Psoas muscle (tissue), 8 donors: ENCODE data around the gene DPP3. TPM values are rescaled to one million over a fixed set of nuclear protein-coding genes. Genes with fewer than 3 reads are reported as not detected.
A peak's percentile ranks its signal among the peaks of the same experiment; 100 is the strongest.

Experiments used
- ATAC-seq, 4 donors: fragments of 200-7000 bp; cut with Tn5 transposase; one replicate each; pipeline ENCODE4 v1.9.1; 2020; ENCODE audit warnings: moderate library complexity in 3 of 4, mild to moderate bottlenecking in 2 of 4
- DNase-seq, 2 donors: peaks; one replicate each; pipeline ENCODE4 v3.0.0-alpha.2; 2020
- H3K27ac ChIP-seq: fragments of 200-600 bp; one replicate; pipeline ENCODE4 v1.8.0; 2022
- H3K27me3 ChIP-seq, 3 donors: fragments of 200-600 bp in 1 of 3; one replicate each; pipeline versions ENCODE4 v1.6.1 to v1.8.0; 2013 to 2022; ENCODE audit warnings: low read length in 2 of 3, mild to moderate bottlenecking in 2 of 3, moderate library complexity in 1 of 3; ENCODE audit not compliant: insufficient read depth in 3 of 3
- H3K36me3 ChIP-seq, 2 donors: fragments of 200-600 bp in 1 of 2; one replicate each; pipeline versions ENCODE4 v1.6.1 to v1.8.0; 2013 to 2022; ENCODE audit warnings: low read depth in 1 of 2, mild to moderate bottlenecking in 1 of 2, moderate library complexity in 1 of 2; ENCODE audit not compliant: insufficient read depth in 1 of 2
- H3K4me1 ChIP-seq: fragments of 200-600 bp; one replicate; pipeline ENCODE4 v1.8.0; 2022
- H3K4me3 ChIP-seq: fragments of 200-600 bp; one replicate; pipeline ENCODE4 v1.8.0; 2022; ENCODE audit warnings: mild to moderate bottlenecking
- H3K9me3 ChIP-seq: fragments of 200-600 bp; one replicate; pipeline ENCODE4 v1.8.0; 2022
- WGBS, 3 donors: extraction: QIAGEN DNeasy Blood & Tissue Kit; methylation state at CpG; one replicate each; pipeline versions ENCODE4 v1.1.6 to v1.1.7; 2013; 5-methylcytosine and 5-hydroxymethylcytosine counted together
- intact Hi-C, 2 donors: fragments of 100-400 bp; cut with DNase I; formaldehyde crosslinking; loops; one replicate each; pipeline versions ENCODE4 v1.11.0 to v1.14.2; 2022
- polyA plus RNA-seq, 3 donors: library from polyadenylated mRNA; stranded (reverse); fragments of 200-250 nt; gene quantifications; one replicate each; pipeline ENCODE4 v1.2.3, GENCODE V29; 2013
- total RNA-seq, 4 donors: library from RNA; stranded (reverse); fragmentation: NEBNext Ultra II Directional in 2 of 4; extraction: Animal tissue kit (Norgen Biotek cat#: 25700) in 2 of 4; gene quantifications; one replicate each; pipeline versions ENCODE4 v1.2.1 to v1.2.4, GENCODE V29; 2021 to 2023
- TF ChIP-seq, protein P1 (sequence below): fragments of 200-600 bp; IDR thresholded peaks from one replicate; pipeline ENCODE4 v1.8.0; 2022; ENCODE audit warnings: antibody characterized with exemption
- donor health status: healthy with polysubstance abuse.
- donor health status: DM: no; HTN: no; CAD: no; lungs with moderate emphysema.
- donor health status: Bipolar disorder and iron deficiency.
- donor health status: healthy.
- donor health status: DM: yes; HTN: yes; CAD: no.
- donor health status: DM: no; HTN: no; CAD: no.
- donor health status: DM: no; HTN: no; CAD: no.
- donor health status: DM: yes; HTN: yes; CAD: no.

DPP3 gene
- total and polyA plus RNA-seq, 7 donors = 24.0 to 58.7 (median 33.3) TPM

DNA sequence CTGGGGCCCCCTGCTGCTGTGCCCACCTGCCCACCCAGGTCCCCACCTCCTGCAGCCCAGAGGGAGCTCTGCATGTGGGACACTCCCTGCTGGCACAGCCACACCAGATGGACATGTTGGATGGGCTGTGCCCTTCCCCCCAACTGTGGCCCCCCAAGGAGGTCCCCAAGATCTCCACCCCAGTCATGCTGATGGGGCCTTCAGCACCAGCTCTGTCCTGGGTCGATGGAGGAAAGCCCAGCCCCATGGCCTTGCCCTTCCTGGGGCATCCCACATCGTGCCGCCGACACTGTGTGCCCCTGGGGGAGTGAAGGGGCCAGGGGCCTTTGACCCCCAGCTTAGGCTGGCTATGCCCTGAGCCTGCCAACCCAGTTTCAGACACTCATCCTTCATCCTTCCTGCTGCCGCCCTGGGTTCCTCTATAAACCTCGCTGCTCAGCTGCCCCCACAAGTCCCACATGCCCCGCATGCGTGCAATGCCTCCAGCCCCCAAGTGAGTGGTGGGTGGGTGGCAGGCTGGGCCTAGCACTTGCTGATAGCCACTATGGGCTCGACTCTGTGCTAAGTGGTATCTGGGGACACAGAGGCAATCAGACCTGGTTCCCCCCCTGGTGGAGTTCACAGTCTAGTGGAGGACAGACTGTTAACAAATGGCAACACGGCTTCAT lies 3.9 kb upstream of the DPP3 start:
- no peak overlapping the region for H3K27ac ChIP-seq
- no peaks in the 10 kb centered on the region for H3K9me3 ChIP-seq
- whole genome bisulfite sequencing, 3 donors = 74 to 82% (median 79%) methylated on average over 10 of the region's 10 CpGs
- no peak for DNase-seq
- H3K4me3 ChIP-seq = no peak overlapping the region
- TF ChIP-seq, protein P1, sequence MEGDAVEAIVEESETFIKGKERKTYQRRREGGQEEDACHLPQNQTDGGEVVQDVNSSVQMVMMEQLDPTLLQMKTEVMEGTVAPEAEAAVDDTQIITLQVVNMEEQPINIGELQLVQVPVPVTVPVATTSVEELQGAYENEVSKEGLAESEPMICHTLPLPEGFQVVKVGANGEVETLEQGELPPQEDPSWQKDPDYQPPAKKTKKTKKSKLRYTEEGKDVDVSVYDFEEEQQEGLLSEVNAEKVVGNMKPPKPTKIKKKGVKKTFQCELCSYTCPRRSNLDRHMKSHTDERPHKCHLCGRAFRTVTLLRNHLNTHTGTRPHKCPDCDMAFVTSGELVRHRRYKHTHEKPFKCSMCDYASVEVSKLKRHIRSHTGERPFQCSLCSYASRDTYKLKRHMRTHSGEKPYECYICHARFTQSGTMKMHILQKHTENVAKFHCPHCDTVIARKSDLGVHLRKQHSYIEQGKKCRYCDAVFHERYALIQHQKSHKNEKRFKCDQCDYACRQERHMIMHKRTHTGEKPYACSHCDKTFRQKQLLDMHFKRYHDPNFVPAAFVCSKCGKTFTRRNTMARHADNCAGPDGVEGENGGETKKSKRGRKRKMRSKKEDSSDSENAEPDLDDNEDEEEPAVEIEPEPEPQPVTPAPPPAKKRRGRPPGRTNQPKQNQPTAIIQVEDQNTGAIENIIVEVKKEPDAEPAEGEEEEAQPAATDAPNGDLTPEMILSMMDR = no peak
- peaks cover 0 to under 1% (median 0%) of the 10 kb centered on the region in 3 donors for H3K27me3 ChIP-seq
- peaks cover 15% of the 10 kb centered on the region for H3K4me1 ChIP-seq
- intact Hi-C loops = loop anchor here in 1 of 2 donors (5.0 kb wide), 1 partner anchor 69 kb away; no protein-coding TSS in a partner anchor
- H3K36me3 ChIP-seq = peaks cover 2 to 48% of the 10 kb centered on the region in 2 donors
- no peak for ATAC-seq

DNA sequence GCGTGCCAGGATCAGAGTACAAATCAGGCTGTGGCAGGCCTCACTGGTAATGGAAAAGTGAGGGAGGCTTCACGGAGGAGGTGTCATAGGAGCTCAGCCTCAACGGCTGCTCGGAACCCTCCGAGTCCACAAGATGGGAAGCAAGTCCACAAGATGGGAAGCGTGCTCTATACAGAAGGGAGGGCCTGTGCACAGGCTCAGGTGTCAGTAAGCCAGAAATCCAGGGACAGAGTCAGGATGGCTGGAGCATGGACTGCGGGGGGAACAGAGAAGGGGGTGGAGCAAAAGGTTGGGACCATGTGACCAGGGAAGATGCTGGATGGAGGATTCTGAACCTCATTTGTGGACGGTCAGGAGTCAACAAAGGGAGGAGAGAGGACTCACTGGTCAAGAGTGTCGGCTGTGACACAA lies 3.4 kb upstream of the DPP3 start:
- no peak for DNase-seq
- Histone ChIP-seq H3K4me3 (no peak overlapping the region), H3K36me3 (peaks cover 2 to 43% of the 10 kb centered on the region in 2 donors), H3K9me3 (no peaks in the 10 kb centered on the region), H3K4me1 (peaks cover 18% of the 10 kb centered on the region), H3K27me3 (no peaks in the 10 kb centered on the region), H3K27ac (no peak overlapping the region)
- TF ChIP-seq, protein P1 = no peak
- intact Hi-C loops = loop anchor here in 1 of 2 donors (5.0 kb wide), 1 partner anchor 70 kb away; no protein-coding TSS in a partner anchor
- WGBS, 3 donors = 48 to 51% (median 48%) methylated on average over 9 of the region's 9 CpGs
- ATAC-seq = no peak

DNA sequence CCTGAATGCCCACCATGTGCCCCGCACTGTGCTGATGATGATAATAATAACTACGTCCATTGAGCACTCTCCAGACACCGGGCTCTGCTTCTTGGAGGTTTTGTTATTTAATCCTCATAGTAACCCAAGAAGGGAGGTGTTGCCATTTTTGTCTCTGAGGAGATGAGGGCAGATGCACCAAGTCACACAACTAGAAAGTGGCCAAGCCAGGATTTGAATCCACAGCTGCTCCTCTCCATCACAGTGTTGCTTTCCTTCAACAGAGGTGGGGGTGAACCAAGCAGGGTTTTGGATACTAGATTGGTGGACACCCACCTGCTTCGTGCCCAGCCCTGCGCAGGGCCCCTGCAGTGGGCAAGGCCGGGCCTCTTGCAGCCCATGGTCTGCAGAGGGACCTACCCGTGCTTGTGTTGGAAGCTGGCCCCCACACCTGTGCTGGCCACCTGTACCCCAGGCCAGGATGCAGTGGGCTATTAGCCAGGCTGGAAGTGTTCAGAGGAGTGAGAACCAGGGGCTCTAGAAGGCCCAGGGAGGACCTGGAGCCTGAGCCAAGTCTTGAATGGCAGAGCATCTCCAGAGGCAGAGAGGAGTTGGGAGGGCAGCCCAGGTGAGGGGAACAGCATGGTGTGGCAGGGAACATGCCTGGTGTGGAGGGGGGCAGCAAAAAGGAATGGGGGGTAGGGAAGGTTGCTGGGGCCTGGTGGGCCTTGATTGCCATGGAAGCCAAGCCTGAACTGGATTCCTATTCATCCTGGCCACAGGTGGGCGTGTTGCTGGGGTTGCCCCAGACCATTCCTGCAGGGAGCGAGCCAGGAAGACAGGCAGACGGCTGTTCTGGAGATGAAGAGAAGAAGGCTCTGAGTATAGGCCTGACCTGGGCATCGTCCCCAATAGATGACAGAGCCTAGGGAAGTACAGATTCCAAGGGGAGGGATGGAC lies 2.7 kb upstream of the DPP3 start:
- peaks cover 24% of the 10 kb centered on the region for H3K4me1 ChIP-seq
- H3K27me3 ChIP-seq = no peaks in the 10 kb centered on the region
- peaks cover 2 to 41% of the 10 kb centered on the region in 2 donors for H3K36me3 ChIP-seq
- TF ChIP-seq, protein P1 = no peak
- 59 to 70% (median 60%) methylated on average over 11 of the region's 11 CpGs for WGBS, 3 donors
- H3K4me3 ChIP-seq = no peak overlapping the region
- no peak overlapping the region for H3K27ac ChIP-seq
- ATAC-seq (no peak), DNase-seq (no peak)
- no peaks in the 10 kb centered on the region for H3K9me3 ChIP-seq
- intact Hi-C loops = loop anchor here in 1 of 2 donors (5.0 kb wide), 1 partner anchor 70 kb away; no protein-coding TSS in a partner anchor

DNA sequence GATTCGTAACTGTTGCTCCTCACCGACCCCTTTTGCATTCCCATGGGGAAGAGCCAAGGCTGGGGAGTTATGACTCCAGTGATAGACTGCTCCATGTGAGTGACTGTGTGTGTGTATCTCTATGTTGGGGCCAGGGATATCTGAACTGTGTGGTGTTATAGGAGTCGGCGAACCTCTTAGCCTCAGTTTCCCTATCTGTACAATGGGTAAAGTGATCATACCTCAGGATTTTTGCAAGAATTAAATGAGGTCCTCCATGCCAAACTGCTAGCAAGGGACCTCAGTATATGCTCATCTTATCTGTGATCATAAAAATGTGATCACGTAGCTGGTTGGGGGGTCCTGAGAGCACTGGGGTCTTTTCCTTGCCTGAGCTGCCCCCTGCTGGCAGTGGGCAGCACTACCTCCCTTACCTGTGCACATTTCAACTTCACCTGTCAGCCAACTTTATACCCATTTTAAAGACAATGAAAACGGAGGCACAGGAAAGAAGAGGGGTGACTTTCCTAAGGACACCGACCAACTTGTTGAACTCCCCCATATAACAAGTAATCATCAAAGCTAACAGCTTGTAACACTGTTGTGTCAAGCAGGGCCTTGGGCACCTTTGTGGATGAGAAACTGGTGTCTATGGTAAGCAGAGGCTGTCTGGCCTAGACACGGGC lies 1.4 kb upstream of the DPP3 start:
- intact Hi-C loops = loop anchor here in 1 of 2 donors (5.0 kb wide), 1 partner anchor 72 kb away; no protein-coding TSS in a partner anchor
- ATAC-seq (no peak), DNase-seq (no peak)
- Histone ChIP-seq H3K27ac (peak overlapping the region; percentile 95), H3K36me3 (peaks cover 2 to 41% of the 10 kb centered on the region in 2 donors), H3K4me1 (peaks cover 24% of the 10 kb centered on the region), H3K27me3 (no peaks in the 10 kb centered on the region), H3K9me3 (no peaks in the 10 kb centered on the region), H3K4me3 (peak overlapping the region; percentile 96)
- TF ChIP-seq, protein P1 = peak; percentile 69
- WGBS, 3 donors = 45 to 53% (median 51%) methylated on average over 8 of the region's 8 CpGs
